GM21576 (cell line): Measurements from ENCODE around the gene RSPO3.
"Not testable (repeated sequence)": the region's sequence is repeated elsewhere in the genome, so short reads cannot be mapped to it uniquely, and the experiment has no call there.

ENCODE experiments used
- ATAC-seq: cut with Tn5 transposase; IDR thresholded peaks from one replicate; pipeline ENCODE4 v1.9.1; 2021; ENCODE audit warnings: mild to moderate bottlenecking, moderate library complexity; ENCODE audit not compliant: unreplicated experiment

RSPO3 gene

DNA sequence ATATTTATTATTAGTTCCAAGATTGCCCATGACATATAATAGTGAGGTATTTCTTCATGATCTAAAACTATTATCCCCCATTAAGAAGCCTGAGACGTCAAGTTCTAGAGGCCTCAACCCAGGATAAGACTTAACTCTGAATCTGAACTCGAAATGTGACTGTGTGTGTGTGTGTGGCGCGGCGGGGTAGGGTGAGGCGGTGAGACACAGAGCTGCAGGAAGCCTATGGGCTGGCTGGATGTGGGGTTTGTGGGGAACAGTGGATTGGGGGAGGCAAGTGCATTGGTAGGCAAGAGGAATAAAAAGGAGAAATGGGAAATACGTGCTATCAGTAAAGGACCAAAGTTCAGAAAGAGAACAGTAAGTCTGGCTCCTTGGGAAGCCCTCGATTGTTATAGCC, 81.6 kb downstream of the RSPO3 start:
- no peak for ATAC-seq

- no peak for ATAC-seq
These were observed 82.8 kb downstream of the RSPO3 start for GRCh38 chr6:127201321-127201720.

- no peak for ATAC-seq
These were observed 84.2 kb downstream of the RSPO3 start for GRCh38 chr6:127202676-127203075.

DNA sequence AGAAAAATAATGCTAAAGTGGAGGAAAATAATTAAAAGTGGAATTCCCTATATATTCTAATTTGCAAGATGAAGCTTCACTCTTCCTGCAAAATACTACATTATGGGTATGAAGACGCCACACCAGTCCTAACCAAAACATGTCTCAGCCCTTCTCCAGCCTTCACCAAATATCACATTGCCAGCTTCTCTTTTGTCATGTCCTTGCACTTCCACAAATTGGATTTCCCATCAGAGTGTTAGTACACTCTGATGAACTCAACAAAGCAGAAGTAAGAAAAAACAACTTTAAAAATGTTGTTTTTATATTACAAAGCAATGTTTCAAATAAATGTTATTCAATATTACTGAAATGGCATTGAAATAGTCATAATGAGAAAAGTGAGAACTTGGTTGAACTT, 85.8 kb downstream of the RSPO3 start:
- no peak for ATAC-seq

DNA sequence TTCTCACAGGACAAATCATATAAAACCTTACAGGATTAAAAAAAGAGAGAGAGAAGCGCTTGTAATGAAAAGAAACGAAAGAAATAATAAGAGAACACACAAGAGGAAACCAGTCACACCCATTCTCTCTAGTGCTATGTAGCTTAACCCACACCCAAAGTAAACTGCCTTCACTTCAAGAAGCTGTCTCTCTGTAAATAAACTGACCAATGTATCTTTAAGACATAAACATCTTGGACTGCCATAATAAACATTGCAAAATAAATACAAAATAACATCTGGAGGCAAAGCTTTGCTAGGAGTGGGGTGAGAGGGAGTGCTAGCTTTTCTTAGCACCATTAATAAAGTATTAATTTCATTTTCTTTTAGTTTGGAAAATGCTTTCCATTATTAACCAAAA, 86.6 kb downstream of the RSPO3 start:
- no peak for ATAC-seq

GRCh38 chr6:127206531-127207095, 88.1 kb downstream of the RSPO3 start:
- ATAC-seq, result no peak

DNA sequence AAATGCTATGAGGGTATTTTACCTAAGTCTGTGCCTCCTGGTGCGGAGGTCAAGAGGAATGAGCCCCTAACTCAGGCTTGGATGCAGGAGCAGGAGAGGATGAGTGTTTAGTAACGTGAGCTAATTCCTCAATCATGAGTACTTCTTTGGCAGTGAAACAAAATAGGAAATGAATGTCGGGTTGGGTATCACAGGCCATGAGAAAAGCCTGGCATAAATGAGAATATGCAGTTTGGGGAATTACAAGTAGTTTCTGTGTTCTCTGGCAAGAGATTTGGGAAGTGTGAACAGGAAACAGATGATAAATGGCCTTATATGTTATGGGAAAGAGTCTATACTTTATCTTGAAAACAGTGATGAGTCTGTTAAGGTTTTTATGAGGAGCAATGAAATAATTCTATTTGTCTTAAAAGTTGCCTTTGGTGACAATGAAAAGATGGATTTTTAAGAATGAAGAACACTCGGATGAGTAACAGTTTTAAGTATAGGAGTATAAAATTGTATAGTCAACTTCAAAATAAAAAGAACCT, 89.2 kb downstream of the RSPO3 start:
- no peak for ATAC-seq

DNA sequence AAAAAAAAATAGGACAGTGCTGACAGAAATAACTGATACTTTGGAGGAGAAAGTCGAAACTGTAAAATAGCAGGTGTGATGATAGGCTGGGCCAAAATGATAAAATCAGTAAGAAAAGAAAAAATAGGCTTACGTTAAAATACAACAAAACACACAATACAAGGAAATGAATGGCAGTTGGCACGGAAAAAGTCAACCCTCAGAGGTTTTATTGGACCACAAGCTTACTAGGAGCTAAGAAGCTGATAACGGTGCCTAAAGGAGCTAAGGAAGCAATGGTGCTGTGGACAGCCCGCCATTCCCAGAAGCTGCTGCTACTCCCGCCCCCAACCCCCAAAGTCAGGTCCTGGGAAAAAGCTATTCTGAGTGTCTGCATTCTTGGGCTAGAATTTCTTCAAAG, 92.3 kb downstream of the RSPO3 start:
- ATAC-seq, result no peak

- no peak for ATAC-seq
These were observed 93.9 kb downstream of the RSPO3 start for GRCh38 chr6:127212376-127212775.

DNA sequence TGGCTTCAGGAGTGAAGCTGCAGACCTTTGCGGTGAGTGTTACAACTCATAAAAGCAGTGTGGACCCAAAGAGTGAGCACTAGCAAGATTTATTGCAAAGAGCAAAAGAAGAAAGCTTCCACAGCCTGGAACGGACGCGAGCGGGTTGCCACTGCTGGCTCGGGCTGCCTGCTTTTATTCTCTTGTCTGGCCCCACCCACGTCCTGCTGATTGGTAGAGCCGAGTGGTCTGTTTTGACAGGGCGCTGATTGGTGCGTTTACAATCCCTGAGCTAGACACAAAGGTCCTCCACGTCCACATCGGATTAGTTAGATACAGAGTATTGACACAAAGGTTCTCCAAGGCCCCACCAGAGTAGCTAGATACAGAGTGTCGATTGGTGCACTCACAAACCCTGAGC, 95.6 kb downstream of the RSPO3 start:
- not testable (repeated sequence) for ATAC-seq

DNA sequence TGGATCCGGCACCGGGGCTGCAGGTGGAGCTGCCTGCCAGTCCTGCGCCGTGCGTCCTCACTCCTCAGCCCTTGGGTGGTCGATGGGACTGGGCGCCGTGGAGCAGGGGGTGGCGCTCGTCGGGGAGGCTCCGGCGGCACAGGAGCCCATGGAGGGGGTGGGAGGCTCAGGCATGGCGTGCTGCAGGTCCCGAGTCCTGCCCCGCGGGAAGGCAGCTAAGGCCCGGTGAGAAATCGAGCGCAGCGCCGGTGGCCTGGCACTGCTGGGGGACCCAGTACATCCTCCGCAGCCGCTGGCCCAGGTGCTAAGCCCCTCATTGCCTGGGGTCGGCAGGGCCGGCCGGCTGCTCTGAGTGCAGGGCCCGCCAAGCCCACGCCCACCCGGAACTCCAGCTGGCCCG, 96.1 kb downstream of the RSPO3 start:
- not testable (repeated sequence) for ATAC-seq

- ATAC-seq, result no peak
These were observed 97.5 kb downstream of the RSPO3 start for GRCh38 chr6:127215931-127216330.

- no peak for ATAC-seq
These were observed 98.6 kb downstream of the RSPO3 start for GRCh38 chr6:127216810-127217789.

GRCh38 chr6:127219869-127220268, 101.4 kb downstream of the RSPO3 start:
- ATAC-seq, result no peak

DNA sequence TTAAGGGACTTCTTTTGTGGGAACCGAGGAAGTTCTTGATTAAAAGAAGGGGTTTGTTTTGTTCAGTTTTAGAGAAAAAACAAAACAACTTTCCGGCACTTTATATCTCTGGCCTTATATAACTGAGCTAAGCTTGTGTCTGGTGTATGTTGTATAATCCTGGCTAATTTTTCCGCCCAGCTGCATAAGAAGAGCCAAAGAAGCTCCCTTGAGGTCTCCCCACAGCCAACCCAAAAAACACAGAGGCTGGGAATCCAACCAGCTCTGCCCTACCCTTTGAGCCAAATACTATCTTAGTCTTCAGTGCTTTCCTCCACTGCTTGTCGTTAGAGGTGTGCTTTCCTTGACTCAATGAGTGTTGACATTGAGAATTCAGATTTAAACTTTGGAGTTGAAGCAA, 102.7 kb downstream of the RSPO3 start:
- ATAC-seq, result no peak

- no peak for ATAC-seq
These were observed 103.9 kb downstream of the RSPO3 start for GRCh38 chr6:127222418-127222817.

- no peak for ATAC-seq
These were observed 107.0 kb downstream of the RSPO3 start for GRCh38 chr6:127225497-127225896.

GRCh38 chr6:127233819-127234218, 115.3 kb downstream of the RSPO3 start:
- not testable (repeated sequence) for ATAC-seq

- no peak for ATAC-seq
These were observed 125.0 kb downstream of the RSPO3 start for GRCh38 chr6:127243501-127243900.
